GM23338 (cell line): Measurements from ENCODE around the gene UBASH3B. TPM values are rescaled to one million over a fixed set of nuclear protein-coding genes. Genes with fewer than 3 reads are reported as not detected.

Experiments
- ATAC-seq: fragments of 200-7000 bp; cut with Tn5 transposase; 3 replicates; pipeline ENCODE4 v1.9.1; 2020
- DNase-seq: peaks from one replicate; pipeline ENCODE4 v3.0.0-alpha.2; 2015; ENCODE audit warnings: low spot score
- H2AFZ ChIP-seq: fragments of 200-600 bp; sonication (generic); 2 replicates; pipeline ENCODE4 v1.8.0; 2016; ENCODE audit warnings: antibody characterized with exemption, mild to moderate bottlenecking, moderate library complexity
- H3F3A ChIP-seq: fragments of 200-600 bp; sonication (generic); replicated peaks from 2 replicates; pipeline ENCODE4 v1.8.0; 2017; ENCODE audit warnings: antibody characterized with exemption, mixed run types, low read depth
- H3K27ac ChIP-seq: fragments of 200-600 bp; sonication (generic); 2 replicates; pipeline ENCODE4 v1.6.1; 2016; ENCODE audit warnings: low read depth
- H3K27me3 ChIP-seq: fragments of 200-600 bp; sonication (generic); 2 replicates; pipeline ENCODE4 v1.8.0; 2016; ENCODE audit warnings: mild to moderate bottlenecking, mixed run types, moderate library complexity; ENCODE audit not compliant: insufficient read depth
- H3K36me3 ChIP-seq: fragments of 200-600 bp; sonication (generic); 2 replicates; pipeline ENCODE4 v1.8.0; 2016; ENCODE audit warnings: mild to moderate bottlenecking; ENCODE audit not compliant: insufficient read depth
- H3K4me1 ChIP-seq: fragments of 200-600 bp; sonication (generic); 2 replicates; pipeline ENCODE4 v1.8.0; 2016; ENCODE audit warnings: mild to moderate bottlenecking, moderate library complexity; ENCODE audit not compliant: insufficient read depth
- H3K4me2 ChIP-seq: fragments of 200-600 bp; sonication (generic); 2 replicates; pipeline ENCODE4 v1.7.1; 2017; ENCODE audit warnings: mixed run types
- H3K4me3 ChIP-seq: fragments of 200-600 bp; sonication (generic); 2 replicates; pipeline ENCODE4 v1.6.1; 2016; ENCODE audit warnings: mixed run types
- H3K79me2 ChIP-seq: fragments of 200-600 bp; sonication (generic); replicated peaks from 2 replicates; pipeline ENCODE4 v1.8.0; 2017; ENCODE audit warnings: mild to moderate bottlenecking; ENCODE audit not compliant: insufficient read depth
- H3K9me2 ChIP-seq: fragments of 200-600 bp; sonication (generic); 2 replicates; pipeline ENCODE4 v1.8.0; 2017; ENCODE audit not compliant: insufficient read depth
- H4K20me1 ChIP-seq: fragments of 200-600 bp; sonication (generic); replicated peaks from 2 replicates; pipeline ENCODE4 v1.8.0; 2017; ENCODE audit warnings: mild to moderate bottlenecking; ENCODE audit not compliant: insufficient read depth
- H3K27ac Mint-ChIP-seq: 2 replicates; pipeline ENCODE4 v1.8.0; 2020; ENCODE audit warnings: inconsistent platforms, mild to moderate bottlenecking, moderate library complexity, mixed read lengths
- H3K27me3 Mint-ChIP-seq: 3 replicates; pipeline ENCODE4 v1.8.0; 2022; ENCODE audit warnings: low read depth, mild to moderate bottlenecking, moderate library complexity, mixed read lengths, inconsistent platforms; ENCODE audit not compliant: insufficient read depth, poor library complexity
- H3K36me3 Mint-ChIP-seq: 3 replicates; pipeline ENCODE4 v1.8.0; 2021; ENCODE audit warnings: low read depth, mild to moderate bottlenecking, inconsistent platforms, moderate library complexity, mixed read lengths
- H3K4me1 Mint-ChIP-seq: 3 replicates; pipeline ENCODE4 v1.8.0; 2020; ENCODE audit warnings: mild to moderate bottlenecking, inconsistent platforms, mixed read lengths
- H3K4me3 Mint-ChIP-seq: 3 replicates; pipeline ENCODE4 v1.8.0; 2021; ENCODE audit warnings: moderate library complexity, mild to moderate bottlenecking, inconsistent platforms, mixed read lengths
- H3K9me3 Mint-ChIP-seq: 3 replicates; pipeline ENCODE4 v1.8.0; 2020; ENCODE audit warnings: moderate library complexity, mild to moderate bottlenecking, inconsistent platforms, mixed read lengths
- CTCF ChIP-seq, 2 experiments: fragments of 200-600 bp in 1 of 2; sonication (generic) in 1 of 2; conservative IDR thresholded peaks; 2 replicates each; pipeline versions ENCODE4 v1.5.1 to v1.6.1; 2016 to 2017; ENCODE audit warnings: antibody characterized with exemption in 2 of 2, low read depth in 2 of 2, mild to moderate bottlenecking in 2 of 2, moderate library complexity in 1 of 2
- EZH2 ChIP-seq: fragments of 200-600 bp; sonication (generic); IDR thresholded peaks from one replicate; pipeline ENCODE4 v1.8.0; 2017; ENCODE audit warnings: antibody characterized with exemption, mild to moderate bottlenecking, low read depth; ENCODE audit not compliant: unreplicated experiment
- EZH2phosphoT487 ChIP-seq: fragments of 200-600 bp; sonication (generic); IDR thresholded peaks from one replicate; pipeline ENCODE4 v1.8.1; 2018; ENCODE audit warnings: antibody characterized with exemption; ENCODE audit not compliant: unreplicated experiment
- JUNB ChIP-seq: IDR thresholded peaks from one replicate; pipeline ENCODE4 v1.6.1; 2016; ENCODE audit warnings: antibody characterized with exemption; ENCODE audit not compliant: unreplicated experiment
- POLR2AphosphoS5 ChIP-seq: IDR thresholded peaks from 2 replicates; pipeline ENCODE4 v1.6.1; 2016; ENCODE audit warnings: antibody characterized with exemption, low read depth
- STAT1 ChIP-seq: IDR thresholded peaks from one replicate; pipeline ENCODE4 v1.6.1; 2016; ENCODE audit warnings: antibody characterized with exemption; ENCODE audit not compliant: unreplicated experiment
- ZNF114 ChIP-seq: fragments of 250-450 bp; sonication (Bioruptor Pico); IDR thresholded peaks from 2 replicates; pipeline ENCODE4 v1.5.0; 2020; ENCODE audit warnings: mild to moderate bottlenecking, moderate library complexity
- ZNF331 ChIP-seq: fragments of 250-450 bp; sonication (Bioruptor Pico); IDR thresholded peaks from 2 replicates; pipeline ENCODE4 v1.5.0; 2020; ENCODE audit warnings: low read depth, mild to moderate bottlenecking, moderate library complexity
- ZNF462 ChIP-seq: fragments of 250-450 bp; sonication (Bioruptor Pico); IDR thresholded peaks from 2 replicates; pipeline ENCODE4 v1.5.0; 2020; ENCODE audit warnings: mild to moderate bottlenecking, moderate library complexity
- polyA plus RNA-seq: library from polyadenylated mRNA; unstranded; fragments of >200 nt; fragmentation: Nextera tagmentation; extraction: Ambion mirVana; gene quantifications from 2 replicates; pipeline ENCODE4 v1.2.1, GENCODE V29; 2016
- total RNA-seq: library from RNA; depleted of rRNA; stranded (reverse); fragments of >200 nt; shearing (Covaris generic); gene quantifications from 2 replicates; pipeline ENCODE4 v1.2.3, GENCODE V29; 2014

Gene UBASH3B
- total and polyA plus RNA-seq, 2 experiments from 2014 or later = 2.1 to 12.0 TPM

- Histone ChIP-seq H2AFZ (no peak overlapping the region), H3K36me3 (no peaks in the 10 kb centered on the region), H3F3A (no peaks in the 10 kb centered on the region), H3K27ac (no peak overlapping the region), H3K27me3 (no peaks in the 10 kb centered on the region), H4K20me1 (no peaks in the 10 kb centered on the region; the same call in 1 of the 2 replicates), H3K9me2 (0 out of 2 replicates have a peak, but pooled peaks cover 6% of the 10 kb centered on the region), H3K4me1 (no peaks in the 10 kb centered on the region), H3K4me2 (no peak overlapping the region), H3K79me2 (no peaks in the 10 kb centered on the region), H3K4me3 (no peak overlapping the region)
- TF ChIP-seq ZNF331 (CRISPR knock-in tag) (no peak), ZNF114 (no peak), JUNB (no peak), POLR2AphosphoS5 (no peak), EZH2phosphoT487 (no peak), ZNF462 (CRISPR knock-in tag) (no peak), STAT1 (no peak), CTCF (conservative IDR thresholded peaks at IDR 0.05; ENCODE audit: low read depth in 2 of 2) (no peak), EZH2 (no peak)
- H3K36me3 Mint-ChIP-seq = no peaks in the 10 kb centered on the region
- no peaks in the 10 kb centered on the region for H3K27me3 Mint-ChIP-seq
- DNase-seq = no peak
- ATAC-seq = no peak
- no peak overlapping the region for H3K4me3 Mint-ChIP-seq
- no peak overlapping the region for H3K27ac Mint-ChIP-seq
- H3K4me1 Mint-ChIP-seq = no peaks in the 10 kb centered on the region
- H3K9me3 Mint-ChIP-seq = no peaks in the 10 kb centered on the region
Measured at GRCh38 chr11:122701143-122701542, 45.6 kb downstream of the UBASH3B start.
